SU-DHL-6 (cell line): ENCODE measurements around the gene GNG4.
A peak's percentile ranks its signal among the peaks of the same experiment; 100 is the strongest.

Source experiments
- H2AFZ ChIP-seq: fragments of 200-600 bp; sonication (generic); 2 replicates; pipeline ENCODE4 v1.6.1; 2014; ENCODE audit warnings: low read depth, mild to moderate bottlenecking, moderate library complexity, mixed read lengths, antibody characterized with exemption, low read length; ENCODE audit not compliant: severe bottlenecking
- H3F3A ChIP-seq: fragments of 200-600 bp; shearing (Covaris generic); 2 replicates; pipeline ENCODE4 v1.6.0; 2016; ENCODE audit warnings: antibody characterized with exemption, mild to moderate bottlenecking; ENCODE audit not compliant: insufficient read depth
- H3K27ac ChIP-seq: fragments of 200-600 bp; sonication (generic); 2 replicates; pipeline ENCODE4 v1.5.1; 2016; ENCODE audit warnings: low read depth, mild to moderate bottlenecking, low read length, moderate library complexity, mixed read lengths
- H3K27me3 ChIP-seq: fragments of 200-600 bp; sonication (generic), shearing (Covaris generic); 2 replicates; pipeline ENCODE4 v1.6.0; 2014; ENCODE audit warnings: mild to moderate bottlenecking, low read length
- H3K36me3 ChIP-seq: fragments of 200-600 bp; sonication (generic); 2 replicates; pipeline ENCODE4 v1.6.1; 2014; ENCODE audit warnings: mild to moderate bottlenecking, low read length, mixed read lengths
- H3K4me2 ChIP-seq: fragments of 300-600, 200-600 bp; shearing (Covaris generic), sonication (generic); 2 replicates; pipeline ENCODE4 v1.6.0; 2014; ENCODE audit warnings: low read length, low read depth, mild to moderate bottlenecking; ENCODE audit not compliant: poor library complexity, severe bottlenecking
- H3K4me3 ChIP-seq: fragments of 200-600 bp; sonication (generic); 2 replicates; pipeline ENCODE4 v1.5.1; 2014; ENCODE audit warnings: antibody characterized with exemption, low read length, mild to moderate bottlenecking, mixed read lengths; ENCODE audit not compliant: insufficient read depth, poor library complexity, severe bottlenecking
- H3K79me2 ChIP-seq: fragments of 200-600 bp; sonication (generic); 2 replicates; pipeline ENCODE4 v1.6.1; 2014; ENCODE audit warnings: mild to moderate bottlenecking, low read length, moderate library complexity; ENCODE audit not compliant: insufficient read depth
- H3K9ac ChIP-seq: fragments of 200-600 bp; sonication (generic); 2 replicates; pipeline ENCODE4 v1.7.0; 2014; ENCODE audit warnings: mild to moderate bottlenecking, low read length
- H3K9me2 ChIP-seq: fragments of 200-600 bp; sonication (generic); replicated peaks from 2 replicates; pipeline ENCODE4 v1.6.1; 2014; ENCODE audit warnings: low read length; ENCODE audit not compliant: insufficient read depth
- H3K9me3 ChIP-seq: fragments of 200-600 bp; sonication (generic); 2 replicates; pipeline ENCODE4 v1.6.1; 2014; ENCODE audit warnings: low read length, mixed read lengths; ENCODE audit not compliant: insufficient read depth
- H4K20me1 ChIP-seq: fragments of 200-600 bp; sonication (generic); 2 replicates; pipeline ENCODE4 v1.6.1; 2014; ENCODE audit warnings: low read depth, mild to moderate bottlenecking, antibody characterized with exemption, low read length, moderate library complexity, mixed read lengths
- CTCF ChIP-seq: fragments of 200-600 bp; sonication (generic); IDR thresholded peaks from one replicate; pipeline ENCODE4 v1.5.1; 2017; ENCODE audit warnings: antibody characterized with exemption, mild to moderate bottlenecking, low read length, moderate library complexity; ENCODE audit not compliant: insufficient read depth, poor library complexity, severe bottlenecking
- EZH2phosphoT487 ChIP-seq: fragments of 200-600 bp; sonication (generic), shearing (Covaris generic); conservative IDR thresholded peaks from 2 replicates; pipeline ENCODE4 v1.6.1; 2018; ENCODE audit warnings: mild to moderate bottlenecking, antibody characterized with exemption, low read length, moderate library complexity, mixed read lengths

Gene GNG4

GRCh38 chr1:235649368-235650163 lies at the start of gene GNG4:
TSS of gene GNG4 (minus strand) at chr1:235649784. CDS start at chr1:235583838, 65,946 bp downstream.
- Histone ChIP-seq H3K4me3 (peak within 1 kb of the TSS; percentile 60), H3K27me3 (no peaks in the 10 kb centered on the region), H3K36me3 (no peaks in the 10 kb centered on the region), H3K9ac (peak within 1 kb of the TSS; percentile 54), H3K79me2 (no peaks in the 10 kb centered on the region), H4K20me1 (no peaks in the 10 kb centered on the region), H3F3A (no peaks in the 10 kb centered on the region), H2AFZ (peak within 1 kb of the TSS; percentile 80), H3K27ac (no peak within 1 kb of the TSS), H3K4me2 (peak within 1 kb of the TSS; percentile 67), H3K9me2 (no peaks in the 10 kb centered on the region), H3K9me3 (no peaks in the 10 kb centered on the region)
- TF ChIP-seq EZH2phosphoT487 (no peak), CTCF (no peak)

DNA sequence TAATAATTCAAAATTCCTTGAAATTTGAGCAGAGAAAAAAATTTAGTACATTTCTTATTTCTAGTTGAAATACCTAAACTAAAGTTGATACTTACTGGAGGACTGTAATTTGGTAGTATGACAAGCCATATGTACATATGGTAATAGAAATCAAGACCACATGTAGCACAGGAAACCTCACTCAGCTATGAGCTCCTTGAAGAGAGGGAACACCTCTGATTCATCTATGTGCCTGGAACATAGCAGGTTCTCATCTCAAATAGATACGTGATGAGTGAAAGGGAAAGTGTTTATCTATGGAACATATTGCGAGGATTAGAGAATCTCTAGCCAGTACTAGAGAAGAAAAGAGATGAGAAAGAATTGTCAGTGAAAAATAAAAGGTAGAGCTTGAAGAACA lies 47.9 kb upstream of the GNG4 start:
- Histone ChIP-seq H3K27ac (no peak overlapping the region), H3K4me3 (no peak overlapping the region), H3K36me3 (no peaks in the 10 kb centered on the region), H3K27me3 (no peaks in the 10 kb centered on the region), H3K79me2 (no peaks in the 10 kb centered on the region), H3K9me3 (no peaks in the 10 kb centered on the region), H3K4me2 (no peak overlapping the region), H3F3A (no peaks in the 10 kb centered on the region), H3K9ac (no peak overlapping the region), H3K9me2 (no peaks in the 10 kb centered on the region), H2AFZ (no peak overlapping the region), H4K20me1 (no peaks in the 10 kb centered on the region)
- TF ChIP-seq CTCF = no peak
- no peak for TF ChIP-seq EZH2phosphoT487

DNA sequence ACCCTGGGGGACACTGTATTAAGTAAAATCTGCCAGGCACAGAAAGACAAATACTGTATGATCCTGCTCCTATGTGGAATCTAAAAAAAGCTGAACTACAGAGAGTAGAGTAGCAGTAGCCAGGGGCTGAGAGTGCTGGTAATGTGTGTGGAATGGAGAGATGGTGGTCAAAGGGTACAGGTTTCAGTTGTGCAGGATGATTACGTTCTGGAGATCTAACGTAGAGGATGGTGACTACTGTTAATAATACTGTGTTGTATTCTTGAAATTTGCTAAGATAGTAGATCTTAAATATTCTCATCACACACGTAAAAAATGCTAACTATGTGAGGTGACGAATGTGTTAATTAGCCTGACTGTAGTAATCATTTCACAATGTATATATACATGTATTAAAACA lies 39.8 kb upstream of the GNG4 start:
- H2AFZ ChIP-seq = no peak overlapping the region
- no peaks in the 10 kb centered on the region for H3K79me2 ChIP-seq
- no peaks in the 10 kb centered on the region for H3F3A ChIP-seq
- H4K20me1 ChIP-seq = no peaks in the 10 kb centered on the region
- no peak for TF ChIP-seq EZH2phosphoT487
- no peak for TF ChIP-seq CTCF
- H3K9ac ChIP-seq = no peak overlapping the region
- H3K4me2 ChIP-seq = no peak overlapping the region
- no peak overlapping the region for H3K27ac ChIP-seq
- no peaks in the 10 kb centered on the region for H3K36me3 ChIP-seq
- no peaks in the 10 kb centered on the region for H3K9me2 ChIP-seq
- no peaks in the 10 kb centered on the region for H3K27me3 ChIP-seq
- H3K4me3 ChIP-seq = no peak overlapping the region
- H3K9me3 ChIP-seq = no peaks in the 10 kb centered on the region
